GM12864 (cell line): ENCODE results near the gene KCNJ12.

Source experiments
- DNase-seq: peaks from one replicate; pipeline ENCODE4 v3.0.0-alpha.2; 2011; ENCODE audit warnings: low read depth
- H3K4me3 ChIP-seq: 2 replicates; pipeline ENCODE4 v1.5.1; 2011; ENCODE audit warnings: mild to moderate bottlenecking, low read depth, low read length, control low read depth
- TF ChIP-seq, protein P1 (sequence below): IDR thresholded peaks from 2 replicates; pipeline ENCODE4 v1.5.1; 2011; ENCODE audit warnings: low read depth, mild to moderate bottlenecking, moderate library complexity, low read length, control low read depth, inconsistent platforms; ENCODE audit errors: missing control alignments

KCNJ12 gene

GRCh38 chr17:21467739-21468490 is 91.8 kb downstream of the KCNJ12 start:
- TF ChIP-seq, protein P1, sequence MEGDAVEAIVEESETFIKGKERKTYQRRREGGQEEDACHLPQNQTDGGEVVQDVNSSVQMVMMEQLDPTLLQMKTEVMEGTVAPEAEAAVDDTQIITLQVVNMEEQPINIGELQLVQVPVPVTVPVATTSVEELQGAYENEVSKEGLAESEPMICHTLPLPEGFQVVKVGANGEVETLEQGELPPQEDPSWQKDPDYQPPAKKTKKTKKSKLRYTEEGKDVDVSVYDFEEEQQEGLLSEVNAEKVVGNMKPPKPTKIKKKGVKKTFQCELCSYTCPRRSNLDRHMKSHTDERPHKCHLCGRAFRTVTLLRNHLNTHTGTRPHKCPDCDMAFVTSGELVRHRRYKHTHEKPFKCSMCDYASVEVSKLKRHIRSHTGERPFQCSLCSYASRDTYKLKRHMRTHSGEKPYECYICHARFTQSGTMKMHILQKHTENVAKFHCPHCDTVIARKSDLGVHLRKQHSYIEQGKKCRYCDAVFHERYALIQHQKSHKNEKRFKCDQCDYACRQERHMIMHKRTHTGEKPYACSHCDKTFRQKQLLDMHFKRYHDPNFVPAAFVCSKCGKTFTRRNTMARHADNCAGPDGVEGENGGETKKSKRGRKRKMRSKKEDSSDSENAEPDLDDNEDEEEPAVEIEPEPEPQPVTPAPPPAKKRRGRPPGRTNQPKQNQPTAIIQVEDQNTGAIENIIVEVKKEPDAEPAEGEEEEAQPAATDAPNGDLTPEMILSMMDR = no peak
- H3K4me3 ChIP-seq = no peak overlapping the region
- no peak for DNase-seq
